ENCODE data around the gene MAML2. TPM values are rescaled to one million over a fixed set of nuclear protein-coding genes. Genes with fewer than 3 reads are reported as not detected.

The MAML2 gene
- total and polyA plus RNA-seq, 2 experiments from 2014 or later: 4.7 to 15.3 TPM

GRCh38 chr11:96090711-96091110 is 252.3 kb downstream of the MAML2 start:
- H3K4me3 ChIP-seq: no peak overlapping the region
- DNase-seq (ENCODE audit: low spot score): no peak
- peaks cover 43% of the 10 kb centered on the region for H3K79me2 ChIP-seq
- 49% methylated on average over 5 of the region's 5 CpGs for WGBS (ENCODE audit: low lambda C conversion rate, missing lambda C conversion rate)
- no peak for TF ChIP-seq CTCF (IDR thresholded peaks at IDR 0.05; ENCODE audit: poor library complexity)
- no peak for TF ChIP-seq EZH2 (IDR thresholded peaks at IDR 0.05; ENCODE audit: borderline replicate concordance)
- no peak for TF ChIP-seq EZH2phosphoT487 (IDR thresholded peaks at IDR 0.05; ENCODE audit: low read depth, severe bottlenecking, unreplicated experiment)
- H2AFZ ChIP-seq: no peak overlapping the region
- peak overlapping the region; percentile 25 for H3K27ac ChIP-seq
- no peaks in the 10 kb centered on the region for H3K36me3 ChIP-seq (replicated peaks; ENCODE audit: insufficient read depth, low read depth)
- no peaks in the 10 kb centered on the region for H3K27me3 ChIP-seq
- no peaks in the 10 kb centered on the region for H4K20me1 ChIP-seq (ENCODE audit: insufficient read depth, poor library complexity, severe bottlenecking)
- H3K9me3 ChIP-seq (ENCODE audit: low read depth): no peaks in the 10 kb centered on the region
- H3K4me1 ChIP-seq (ENCODE audit: insufficient read depth): peaks cover 20% of the 10 kb centered on the region
- no peaks in the 10 kb centered on the region for H3K9me2 ChIP-seq (replicated peaks; ENCODE audit: insufficient read depth)
- H3K4me2 ChIP-seq: peak overlapping the region; percentile 3

- Histone ChIP-seq H3K79me2 (peaks cover 40% of the 10 kb centered on the region), H3K27ac (no peak overlapping the region), H3K27me3 (no peaks in the 10 kb centered on the region), H3K36me3 (replicated peaks; ENCODE audit: insufficient read depth, low read depth) (no peaks in the 10 kb centered on the region), H4K20me1 (ENCODE audit: insufficient read depth, poor library complexity, severe bottlenecking) (no peaks in the 10 kb centered on the region), H3K9me2 (replicated peaks; ENCODE audit: insufficient read depth) (no peaks in the 10 kb centered on the region), H3K4me2 (no peak overlapping the region), H2AFZ (no peak overlapping the region), H3K4me3 (no peak overlapping the region), H3K4me1 (ENCODE audit: insufficient read depth) (peaks cover 12% of the 10 kb centered on the region), H3K9me3 (ENCODE audit: low read depth) (no peaks in the 10 kb centered on the region)
- 70% methylated on average over 3 of the region's 3 CpGs for WGBS (ENCODE audit: low lambda C conversion rate, missing lambda C conversion rate)
- no peak for DNase-seq (ENCODE audit: low spot score)
- TF ChIP-seq EZH2 (IDR thresholded peaks at IDR 0.05; ENCODE audit: borderline replicate concordance) (no peak), CTCF (IDR thresholded peaks at IDR 0.05; ENCODE audit: poor library complexity) (no peak), EZH2phosphoT487 (IDR thresholded peaks at IDR 0.05; ENCODE audit: low read depth, severe bottlenecking, unreplicated experiment) (no peak)
These were observed 254.1 kb downstream of the MAML2 start for GRCh38 chr11:96088914-96089313.

- 90% methylated on average over 1 of the region's 1 CpG for WGBS (ENCODE audit: low lambda C conversion rate, missing lambda C conversion rate)
- no peak overlapping the region for H2AFZ ChIP-seq
- peaks cover 25% of the 10 kb centered on the region for H3K4me1 ChIP-seq (ENCODE audit: insufficient read depth)
- H3K9me3 ChIP-seq (ENCODE audit: low read depth): no peaks in the 10 kb centered on the region
- no peaks in the 10 kb centered on the region for H3K36me3 ChIP-seq (replicated peaks; ENCODE audit: insufficient read depth, low read depth)
- no peak for DNase-seq (ENCODE audit: low spot score)
- H3K79me2 ChIP-seq: peaks cover 42% of the 10 kb centered on the region
- H3K4me2 ChIP-seq: no peak overlapping the region
- H3K27me3 ChIP-seq: no peaks in the 10 kb centered on the region
- TF ChIP-seq CTCF (IDR thresholded peaks at IDR 0.05; ENCODE audit: poor library complexity) (no peak), EZH2phosphoT487 (IDR thresholded peaks at IDR 0.05; ENCODE audit: low read depth, severe bottlenecking, unreplicated experiment) (no peak), EZH2 (IDR thresholded peaks at IDR 0.05; ENCODE audit: borderline replicate concordance) (no peak)
- no peak overlapping the region for H3K4me3 ChIP-seq
- H3K9me2 ChIP-seq (replicated peaks; ENCODE audit: insufficient read depth): no peaks in the 10 kb centered on the region
- no peaks in the 10 kb centered on the region for H4K20me1 ChIP-seq (ENCODE audit: insufficient read depth, poor library complexity, severe bottlenecking)
- H3K27ac ChIP-seq: no peak overlapping the region
These were observed 256.9 kb downstream of the MAML2 start for GRCh38 chr11:96086111-96086510.

Measured in hepatocyte (in vitro differentiated cells).